Tibial nerve (tissue), 4 donors: ENCODE results near the gene CCDC188. TPM values are rescaled to one million over a fixed set of nuclear protein-coding genes. Genes with fewer than 3 reads are reported as not detected.

Experiments
- DNase-seq, 2 donors: peaks; one replicate each; pipeline ENCODE4 v3.0.0-alpha.2; 2019; ENCODE audit warnings: low spot score in 2 of 2
- H3K27ac ChIP-seq, 4 donors: fragments of 200-600 bp; sonication (generic) in 3 of 4; one replicate each; pipeline ENCODE4 v1.5.1; 2017 to 2019; ENCODE audit warnings: mild to moderate bottlenecking in 1 of 4
- H3K27me3 ChIP-seq, 2 donors: fragments of 200-600 bp; sonication (generic) in 1 of 2; one replicate each; pipeline versions ENCODE4 v1.5.1 to v1.6.0; 2017 to 2019
- H3K36me3 ChIP-seq, 3 donors: fragments of 200-600 bp; sonication (generic); one replicate each; pipeline ENCODE4 v1.5.1; 2018 to 2019
- H3K4me1 ChIP-seq, 4 donors: fragments of 200-600 bp; sonication (generic) in 3 of 4; one replicate each; pipeline ENCODE4 v1.5.1; 2017 to 2019
- H3K4me3 ChIP-seq, 4 donors: fragments of 200-600 bp; sonication (generic) in 3 of 4; one replicate each; pipeline ENCODE4 v1.5.1; 2017 to 2019; ENCODE audit warnings: mild to moderate bottlenecking in 1 of 4, moderate library complexity in 1 of 4
- H3K9me3 ChIP-seq, 4 donors: fragments of 200-600 bp; sonication (generic) in 3 of 4; one replicate each; pipeline ENCODE4 v1.5.1; 2017 to 2019
- EP300 ChIP-seq, 2 donors: sonication (generic); formaldehyde crosslinking; IDR thresholded peaks; one replicate each; pipeline ENCODE4 v1.6.1; 2017; ENCODE audit warnings: antibody characterized with exemption in 2 of 2, mild to moderate bottlenecking in 1 of 2
- POLR2A ChIP-seq, 2 donors: fragments of 450-650 bp; IDR thresholded peaks; one replicate each; pipeline ENCODE4 v1.6.1; 2017; ENCODE audit warnings: antibody characterized with exemption in 2 of 2, mild to moderate bottlenecking in 2 of 2, moderate library complexity in 2 of 2
- WGBS, 2 donors: methylation state at CpG; one replicate each; pipeline ENCODE4 v1.1.5; 2018; 5-methylcytosine and 5-hydroxymethylcytosine counted together
- total RNA-seq, 4 donors: library from RNA; depleted of rRNA; stranded (reverse); fragments of >200 nt; gene quantifications; one replicate each; pipeline ENCODE4 v1.1.0, GENCODE V29; 2016
- TF ChIP-seq, protein P1 (sequence below), 5 experiments: fragments of 200-600 bp in 3 of 5; fragments of 450-650 bp in 2 of 5; sonication (generic) in 3 of 5; IDR thresholded peaks; one replicate each; pipeline ENCODE4 v1.5.1; 2016 to 2019; ENCODE audit warnings: antibody characterized with exemption in 5 of 5, mild to moderate bottlenecking in 3 of 5, moderate library complexity in 2 of 5

Gene CCDC188
- total RNA-seq, 4 donors from 2014 or later: 1.5 to 12.4 (median 6.6) TPM

GRCh38 chr22:20109411-20110358 lies 41.2 kb downstream of the CCDC188 start:
- WGBS, 2 donors: 78 to 88% methylated on average over 10 to 22 of the region's 23 CpGs

DNA sequence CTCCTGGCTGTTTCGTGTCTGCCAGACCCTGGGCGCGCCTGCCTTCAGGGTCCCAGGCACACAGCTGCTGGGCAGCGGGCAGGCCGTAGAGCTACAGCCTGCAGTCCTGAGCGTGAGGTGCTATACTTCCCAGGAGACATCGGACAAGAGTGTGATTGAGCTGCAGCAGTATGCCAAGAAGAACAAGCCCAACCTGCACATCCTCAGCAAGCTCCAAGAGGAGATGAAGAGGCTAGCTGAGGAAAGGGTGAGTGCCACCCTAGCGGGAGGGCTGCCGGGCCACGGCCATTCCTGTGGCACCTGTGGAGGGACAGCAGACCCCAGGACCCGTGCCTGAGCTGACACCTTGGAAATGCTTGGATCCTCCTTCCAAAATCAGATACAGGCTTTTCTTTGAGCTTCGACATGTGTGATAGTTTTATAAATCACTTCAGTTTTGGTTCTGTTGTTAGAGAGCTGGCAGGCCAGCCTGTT lies 42.1 kb downstream of the CCDC188 start:
- peaks cover 0 to 97% (median 38%) of the 10 kb centered on the region in 3 donors for H3K36me3 ChIP-seq
- H3K4me1 ChIP-seq: peaks cover 0 to 18% (median 8%) of the 10 kb centered on the region in 4 donors
- DNase-seq: no peak
- H3K27me3 ChIP-seq: no peaks in the 10 kb centered on the region
- H3K4me3 ChIP-seq: no peak overlapping the region
- no peak overlapping the region for H3K27ac ChIP-seq
- no peaks in the 10 kb centered on the region for H3K9me3 ChIP-seq
- TF ChIP-seq POLR2A (IDR thresholded peaks at IDR 0.05) (no peak), EP300 (IDR thresholded peaks at IDR 0.05) (no peak)
- TF ChIP-seq, protein P1, sequence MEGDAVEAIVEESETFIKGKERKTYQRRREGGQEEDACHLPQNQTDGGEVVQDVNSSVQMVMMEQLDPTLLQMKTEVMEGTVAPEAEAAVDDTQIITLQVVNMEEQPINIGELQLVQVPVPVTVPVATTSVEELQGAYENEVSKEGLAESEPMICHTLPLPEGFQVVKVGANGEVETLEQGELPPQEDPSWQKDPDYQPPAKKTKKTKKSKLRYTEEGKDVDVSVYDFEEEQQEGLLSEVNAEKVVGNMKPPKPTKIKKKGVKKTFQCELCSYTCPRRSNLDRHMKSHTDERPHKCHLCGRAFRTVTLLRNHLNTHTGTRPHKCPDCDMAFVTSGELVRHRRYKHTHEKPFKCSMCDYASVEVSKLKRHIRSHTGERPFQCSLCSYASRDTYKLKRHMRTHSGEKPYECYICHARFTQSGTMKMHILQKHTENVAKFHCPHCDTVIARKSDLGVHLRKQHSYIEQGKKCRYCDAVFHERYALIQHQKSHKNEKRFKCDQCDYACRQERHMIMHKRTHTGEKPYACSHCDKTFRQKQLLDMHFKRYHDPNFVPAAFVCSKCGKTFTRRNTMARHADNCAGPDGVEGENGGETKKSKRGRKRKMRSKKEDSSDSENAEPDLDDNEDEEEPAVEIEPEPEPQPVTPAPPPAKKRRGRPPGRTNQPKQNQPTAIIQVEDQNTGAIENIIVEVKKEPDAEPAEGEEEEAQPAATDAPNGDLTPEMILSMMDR (IDR thresholded peaks at IDR 0.05): no peak
- WGBS, 2 donors: 87% methylated on average over 10 of the region's 12 CpGs; no CpG with 5 or more reads in 1 of the 2 donors

More at GRCh38 chr22:20109411-20110358, 41.2 kb downstream of the CCDC188 start:
- Histone ChIP-seq H3K27ac (no peak overlapping the region), H3K4me1 (peaks cover 0 to 26% (median 8%) of the 10 kb centered on the region in 4 donors), H3K27me3 (no peaks in the 10 kb centered on the region), H3K4me3 (no peak overlapping the region), H3K9me3 (no peaks in the 10 kb centered on the region), H3K36me3 (peaks cover 0 to 100% (median 38%) of the 10 kb centered on the region in 3 donors)
- DNase-seq: no peak
- no peak for TF ChIP-seq POLR2A (IDR thresholded peaks at IDR 0.05)
- TF ChIP-seq, protein P1 (IDR thresholded peaks at IDR 0.05): no peak

- H3K4me3 ChIP-seq: no peak overlapping the region
- no peaks in the 10 kb centered on the region for H3K9me3 ChIP-seq
- no peak overlapping the region for H3K27ac ChIP-seq
- 80 to 85% methylated on average over 12 to 13 of the region's 13 CpGs for WGBS, 2 donors
- TF ChIP-seq, protein P1 (IDR thresholded peaks at IDR 0.05): no peak
- TF ChIP-seq EP300 (IDR thresholded peaks at IDR 0.05): no peak
- TF ChIP-seq POLR2A (IDR thresholded peaks at IDR 0.05): no peak
- no peaks in the 10 kb centered on the region for H3K27me3 ChIP-seq
- H3K36me3 ChIP-seq: peaks cover 0 to 95% (median 34%) of the 10 kb centered on the region in 3 donors
- no peak for DNase-seq
- H3K4me1 ChIP-seq: peaks cover 0 to 11% (median 8%) of the 10 kb centered on the region in 4 donors
Observed at GRCh38 chr22:20107951-20108756, 42.7 kb downstream of the CCDC188 start.

GRCh38 chr22:20107471-20107901 lies 43.4 kb downstream of the CCDC188 start:
- Histone ChIP-seq H3K4me1 (peaks cover 0 to 9% (median 5%) of the 10 kb centered on the region in 4 donors), H3K9me3 (no peaks in the 10 kb centered on the region), H3K4me3 (no peak overlapping the region), H3K36me3 (peaks cover 0 to 95% (median 33%) of the 10 kb centered on the region in 3 donors), H3K27ac (no peak overlapping the region), H3K27me3 (no peaks in the 10 kb centered on the region)
- 90 to 97% methylated on average over 7 of the region's 7 CpGs for WGBS, 2 donors
- no peak for DNase-seq
- no peak for TF ChIP-seq POLR2A (IDR thresholded peaks at IDR 0.05)
- no peak for TF ChIP-seq EP300 (IDR thresholded peaks at IDR 0.05)
- TF ChIP-seq, protein P1 (IDR thresholded peaks at IDR 0.05): no peak
